Panc1 (cell line): ENCODE data around the gene GOLGA8A.

Source experiments
- CTCF ChIP-seq: fragments of 450-650 bp; IDR thresholded peaks from 2 replicates; pipeline ENCODE4 v1.5.1; 2017; ENCODE audit warnings: mild to moderate bottlenecking
- POLR2AphosphoS5 ChIP-seq: IDR thresholded peaks from 2 replicates; pipeline ENCODE4 v1.6.1; 2012; ENCODE audit warnings: mild to moderate bottlenecking, low read depth, low read length, moderate library complexity
- REST ChIP-seq, 2 experiments: IDR thresholded peaks; 2 replicates each; pipeline ENCODE4 v1.6.1; 2011 to 2012; ENCODE audit warnings: low read depth in 2 of 2, control low read depth in 1 of 2, low read length in 1 of 2, mild to moderate bottlenecking in 1 of 2, moderate library complexity in 1 of 2; ENCODE audit not compliant: insufficient read depth in 1 of 2
- TCF7L2 ChIP-seq: IDR thresholded peaks from 2 replicates; pipeline ENCODE4 v1.6.1; 2011; ENCODE audit warnings: mild to moderate bottlenecking, low read depth, low read length, inconsistent platforms

GRCh38 chr15:34436956-34437442 lies 609 bp downstream of the GOLGA8A start:
- TF ChIP-seq CTCF (no peak), REST (IDR thresholded peaks at IDR 0.05; ENCODE audit: insufficient read depth in 1 of 2, low read depth in 2 of 2, low read length in 1 of 2) (no peak), POLR2AphosphoS5 (no peak), TCF7L2 (no peak)
